Stimulated activated CD8-positive, alpha-beta memory T cell treated with anti-CD3 and anti-CD28 coated beads, Interleukin-7, amount 100 ng/mL, for 1 hour (primary cell): ENCODE data around the gene NFKBIL1.
"Not testable (repeated sequence)": the region's sequence is repeated elsewhere in the genome, so short reads cannot be mapped to it uniquely, and the experiment has no call there.

Experiments used
- DNase-seq, 2 donors: peaks; one replicate each; pipeline ENCODE4 v3.0.0-alpha.2; 2020; ENCODE audit warnings: low read depth in 2 of 2

NFKBIL1 gene

GRCh38 chr6:31580807-31581433 lies 33.5 kb downstream of the NFKBIL1 start:
- DNase-seq: peak; percentile 82 to 86

GRCh38 chr6:31581434-31582229 lies 34.2 kb downstream of the NFKBIL1 start:
- DNase-seq: no peak

GRCh38 chr6:31582230-31582643 lies 34.8 kb downstream of the NFKBIL1 start, which contains the start of gene LTB:
LTB (minus strand) TSS chr6:31582424; CDS start chr6:31582417, 7 bp downstream.
- no peak for DNase-seq

- DNase-seq: no peak
Measured at GRCh38 chr6:31585491-31585890, 38.1 kb downstream of the NFKBIL1 start.

- no peak for DNase-seq
Measured at GRCh38 chr6:31586008-31586407, 38.6 kb downstream of the NFKBIL1 start, which contains the start of gene LST1. LST1 (plus strand) TSS chr6:31586277; CDS start chr6:31587300, 1,023 bp downstream.

- no peak for DNase-seq
Measured at GRCh38 chr6:31586599-31587281, 39.3 kb downstream of the NFKBIL1 start.

GRCh38 chr6:31587791-31588777 lies 40.7 kb downstream of the NFKBIL1 start:
- DNase-seq: no peak

GRCh38 chr6:31588871-31589650 lies 41.7 kb downstream of the NFKBIL1 start:
- no peak for DNase-seq

GRCh38 chr6:31590691-31591090 lies 43.3 kb downstream of the NFKBIL1 start:
- not testable (repeated sequence) for DNase-seq

GRCh38 chr6:31592396-31592771 lies 45.0 kb downstream of the NFKBIL1 start:
- no peak for DNase-seq

GRCh38 chr6:31597006-31597405 lies 49.6 kb downstream of the NFKBIL1 start:
- no peak for DNase-seq

- no peak for DNase-seq
Measured at GRCh38 chr6:31607317-31607716, 59.9 kb downstream of the NFKBIL1 start.
